HG02938 (cell line): ENCODE measurements around the gene FMR1NB.

ENCODE experiments used
- ATAC-seq: cut with Tn5 transposase; IDR thresholded peaks from one replicate; pipeline ENCODE4 v1.9.1; 2021; ENCODE audit warnings: mild to moderate bottlenecking, moderate library complexity; ENCODE audit not compliant: unreplicated experiment

Gene FMR1NB, protein sequence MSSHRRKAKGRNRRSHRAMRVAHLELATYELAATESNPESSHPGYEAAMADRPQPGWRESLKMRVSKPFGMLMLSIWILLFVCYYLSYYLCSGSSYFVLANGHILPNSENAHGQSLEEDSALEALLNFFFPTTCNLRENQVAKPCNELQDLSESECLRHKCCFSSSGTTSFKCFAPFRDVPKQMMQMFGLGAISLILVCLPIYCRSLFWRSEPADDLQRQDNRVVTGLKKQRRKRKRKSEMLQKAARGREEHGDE

GRCh38 chrX:147981038-147981752 lies at the start of gene FMR1NB:
TSS of gene FMR1NB (plus strand) at chrX:147981337. CDS start at chrX:147981403, 66 bp downstream.
- no peak for ATAC-seq

DNA sequence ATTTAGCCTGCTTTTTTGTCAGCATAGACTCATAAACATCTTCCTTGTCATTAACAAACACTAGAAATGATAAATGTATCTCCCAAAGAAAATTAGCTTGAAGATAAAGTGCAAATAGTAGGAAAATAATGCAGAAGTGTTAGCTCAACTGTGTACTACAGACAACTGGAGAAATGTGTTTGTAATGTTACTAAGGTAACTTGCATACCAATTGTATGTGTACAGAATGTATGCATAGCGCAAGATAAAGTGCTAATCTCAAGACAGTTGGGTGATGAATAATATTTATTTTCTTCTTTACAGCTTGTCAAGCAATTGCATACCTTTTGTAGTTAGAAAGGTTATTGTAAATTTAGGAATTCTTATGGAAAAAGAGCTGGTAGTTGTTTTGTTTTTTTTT lies 47.3 kb upstream of the FMR1NB start:
- no peak for ATAC-seq

DNA sequence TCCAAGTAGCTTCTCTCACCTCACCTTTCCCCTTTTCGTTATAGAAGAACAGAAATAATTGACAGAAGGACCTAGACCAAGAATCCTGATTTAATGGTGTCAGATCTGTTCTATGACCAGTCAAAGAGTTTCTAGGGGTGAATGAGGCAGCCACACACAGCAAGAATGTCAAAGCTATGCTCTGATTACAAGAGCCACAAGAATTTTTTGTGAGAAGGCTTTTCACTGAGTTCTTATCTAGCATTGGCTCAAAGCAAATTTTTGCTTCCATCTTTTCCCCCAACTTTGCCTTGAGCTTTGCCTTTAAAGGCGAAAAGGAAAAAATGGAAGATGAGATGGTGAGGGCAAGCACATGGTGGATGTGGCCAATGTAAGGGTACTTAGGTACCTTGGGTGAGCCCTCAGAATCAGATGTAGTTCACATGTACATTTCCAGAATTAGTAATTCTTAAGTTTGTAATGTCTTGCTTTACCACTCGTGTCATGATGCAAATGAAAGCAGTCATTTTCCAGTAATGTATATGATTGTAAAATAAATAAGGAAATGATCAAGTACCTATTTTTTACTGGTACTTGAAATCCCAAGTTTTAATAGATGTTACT lies 45.9 kb upstream of the FMR1NB start:
- ATAC-seq = no peak

- no peak for ATAC-seq
Observed at GRCh38 chrX:147945286-147945685, 35.9 kb upstream of the FMR1NB start.

- no peak for ATAC-seq
Observed at GRCh38 chrX:147948531-147948930, 32.6 kb upstream of the FMR1NB start.

DNA sequence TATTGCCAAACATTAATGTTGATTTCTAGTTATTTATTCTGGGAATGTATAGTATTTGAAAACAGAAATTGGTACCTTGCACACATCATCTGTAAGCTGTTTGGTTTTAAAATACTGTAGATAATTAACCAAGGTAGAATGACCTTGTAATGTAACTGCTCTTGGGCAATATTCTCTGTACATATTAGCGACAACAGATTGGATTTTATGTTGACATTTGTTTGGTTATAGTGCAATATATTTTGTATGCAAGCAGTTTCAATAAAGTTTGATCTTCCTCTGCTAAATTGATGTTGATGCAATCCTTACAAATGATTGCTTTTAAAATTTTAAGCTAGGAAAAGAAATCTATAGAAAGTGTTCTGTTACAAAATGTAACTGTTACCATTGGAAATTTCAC lies 30.8 kb upstream of the FMR1NB start:
- ATAC-seq = no peak

DNA sequence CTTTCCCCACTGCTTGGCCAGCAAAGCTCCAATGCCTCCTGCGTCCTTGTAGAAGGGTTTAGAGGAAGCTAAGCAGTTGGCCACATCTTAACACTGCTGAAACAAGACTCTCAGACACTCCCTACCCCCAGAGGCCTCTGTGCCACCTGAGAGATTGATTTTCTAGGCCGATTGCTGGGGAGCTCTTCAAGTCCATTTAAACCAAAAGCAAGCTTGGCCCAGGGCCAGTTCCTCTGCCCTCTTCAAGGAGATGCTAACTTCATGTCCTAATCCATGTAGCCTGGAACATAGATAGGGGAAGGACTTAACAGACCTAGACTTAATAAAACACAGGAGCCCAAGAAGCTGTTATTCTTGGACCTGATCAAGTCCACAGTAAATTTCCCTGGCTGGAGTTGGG lies 27.2 kb upstream of the FMR1NB start:
- no peak for ATAC-seq

DNA sequence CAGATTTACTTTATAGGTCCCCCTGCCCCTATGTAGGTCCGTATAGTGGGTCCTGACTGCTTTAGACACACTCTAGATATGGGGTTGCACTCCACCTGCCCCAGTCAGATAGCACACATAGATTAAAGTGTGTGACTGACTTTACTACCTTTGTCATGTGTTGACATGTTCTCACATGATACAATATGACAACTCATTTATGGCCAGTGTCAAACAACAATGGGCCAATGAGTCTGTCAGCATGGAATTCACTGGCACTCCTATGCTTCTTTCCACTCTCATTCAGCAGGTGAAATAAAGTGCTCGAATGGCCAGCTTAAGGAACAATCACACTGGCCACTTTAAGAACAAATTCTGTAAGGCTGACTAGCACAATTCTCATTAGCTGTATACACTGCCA lies 23.8 kb upstream of the FMR1NB start:
- ATAC-seq = no peak

- no peak for ATAC-seq
Observed at GRCh38 chrX:147958291-147958690, 22.8 kb upstream of the FMR1NB start.

GRCh38 chrX:147960722-147961121 lies 20.4 kb upstream of the FMR1NB start:
- no peak for ATAC-seq

- ATAC-seq = no peak
Observed at GRCh38 chrX:147962476-147962875, 18.7 kb upstream of the FMR1NB start.

- ATAC-seq = no peak
Observed at GRCh38 chrX:147978931-147979330, 2.2 kb upstream of the FMR1NB start.

DNA sequence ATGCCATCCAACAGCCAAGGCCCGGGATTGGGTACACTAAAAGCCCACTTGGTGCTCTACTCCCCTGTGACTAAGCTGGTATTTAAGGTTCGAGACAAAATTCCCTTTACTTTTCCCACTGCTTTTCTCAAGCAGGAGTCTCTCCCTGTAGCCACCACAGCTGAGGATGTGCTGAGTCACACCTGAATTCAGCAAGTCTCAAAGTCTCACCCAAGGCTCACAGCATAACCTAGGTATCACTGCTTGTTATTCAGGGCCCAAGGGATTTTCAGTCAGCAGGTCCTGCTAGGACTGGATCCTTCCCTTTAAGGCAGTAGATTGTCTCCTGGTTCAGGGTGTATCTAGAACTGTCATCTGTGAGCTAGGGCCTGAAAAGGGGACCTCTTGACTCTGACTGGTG lies 39.2 kb downstream of the FMR1NB start:
- ATAC-seq = no peak

- peak; percentile 92 for ATAC-seq
Observed at GRCh38 chrX:148024425-148025148, 43.5 kb downstream of the FMR1NB start.

DNA sequence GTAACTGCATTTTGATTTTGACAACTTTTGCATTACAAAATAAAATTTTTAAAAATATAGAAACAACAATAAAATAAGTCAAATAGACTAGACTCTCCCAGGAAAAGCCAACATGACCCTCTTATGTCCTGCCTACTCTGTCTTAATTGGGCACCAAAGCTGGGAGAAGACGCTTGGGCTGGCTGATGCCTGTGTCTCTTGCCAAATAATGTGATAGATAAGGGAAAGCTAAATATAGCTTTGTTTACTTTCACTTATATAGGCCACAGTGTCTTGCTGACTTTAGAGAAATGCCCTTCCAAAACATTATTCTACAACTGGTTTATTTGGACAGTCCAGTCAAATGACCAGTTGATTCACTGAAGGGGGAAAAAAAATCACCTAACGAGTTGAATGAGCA lies 54.2 kb downstream of the FMR1NB start:
- ATAC-seq = no peak

DNA sequence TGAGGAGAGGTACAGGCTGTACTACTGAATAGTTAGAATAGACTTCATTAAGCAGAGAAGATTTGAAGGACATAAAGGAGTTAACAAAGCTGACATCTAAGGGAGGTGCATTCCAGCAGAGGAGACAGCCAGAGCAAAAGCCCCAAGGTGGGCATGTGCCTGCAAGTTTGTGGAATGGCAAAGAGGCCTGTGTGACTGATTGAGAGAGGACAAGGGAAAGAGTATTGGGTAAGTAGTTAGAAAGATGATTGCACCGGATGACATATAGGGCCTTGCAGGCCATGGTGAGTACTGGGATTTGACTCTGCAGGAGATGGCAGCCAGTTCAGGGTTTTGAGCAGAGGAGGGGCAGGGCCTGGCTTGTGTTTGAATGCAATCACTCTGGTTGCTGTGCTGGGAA lies 55.9 kb downstream of the FMR1NB start:
- ATAC-seq = no peak

- ATAC-seq = no peak
Observed at GRCh38 chrX:148043271-148043855, 62.2 kb downstream of the FMR1NB start.

DNA sequence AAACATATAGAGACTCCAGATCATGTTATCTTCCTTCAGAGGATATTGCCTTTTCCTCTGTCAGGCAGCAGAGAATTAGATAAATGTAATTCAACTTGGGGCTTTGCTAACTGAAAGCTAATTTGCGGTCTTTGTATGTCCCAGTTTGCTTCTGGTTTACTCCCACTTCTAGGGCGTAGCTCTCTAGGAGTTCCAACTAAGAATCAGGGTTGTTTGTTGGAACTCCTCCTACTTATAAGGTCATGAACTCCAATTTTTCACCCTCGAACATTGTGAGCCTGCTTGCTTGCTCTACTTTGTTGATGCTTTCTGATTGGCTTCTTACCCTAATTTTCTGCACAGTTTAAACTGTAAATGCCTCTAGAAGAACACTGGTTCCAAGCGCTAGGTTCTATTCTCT lies 66.1 kb downstream of the FMR1NB start:
- no peak for ATAC-seq

GRCh38 chrX:148049441-148049840 lies 68.3 kb downstream of the FMR1NB start:
- no peak for ATAC-seq

DNA sequence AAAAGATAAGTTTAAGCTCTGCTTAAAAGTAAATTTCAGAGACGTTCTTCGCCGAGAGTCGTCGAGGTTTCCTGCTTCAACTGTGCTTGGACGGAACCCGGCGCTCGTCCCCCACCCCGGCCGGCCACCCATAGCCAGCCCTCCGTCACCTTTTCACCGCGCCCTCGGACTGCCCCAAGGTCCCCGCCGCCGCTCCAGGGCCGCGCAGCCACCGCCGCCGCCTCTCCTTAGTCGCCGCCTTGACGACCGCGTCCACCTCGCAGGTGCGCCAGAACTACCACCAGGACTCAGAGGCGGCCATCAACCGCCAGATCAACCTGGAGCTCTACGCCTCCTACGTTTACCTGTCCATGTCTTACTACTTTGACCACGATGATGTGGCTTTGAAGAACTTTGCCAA lies 70.8 kb downstream of the FMR1NB start:
- no peak for ATAC-seq

DNA sequence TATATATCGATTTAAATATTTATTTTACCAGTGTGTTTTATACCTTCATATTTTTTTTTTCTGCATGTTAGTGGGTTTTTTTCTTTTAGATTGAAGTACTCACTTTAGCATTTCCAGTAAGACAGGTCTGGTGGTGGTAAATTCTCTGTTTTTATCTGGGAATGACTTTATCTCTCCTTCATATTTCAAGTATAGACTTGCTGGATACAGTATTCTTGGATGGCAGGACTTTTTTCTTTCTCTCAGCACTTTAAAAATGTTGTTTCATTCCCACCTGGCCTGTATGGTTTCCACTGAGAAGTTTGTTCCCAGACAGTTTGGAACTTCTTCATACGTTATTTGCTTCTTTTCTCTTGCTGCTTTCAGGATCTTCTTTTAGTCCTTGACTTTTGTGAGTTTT lies 86.1 kb downstream of the FMR1NB start:
- no peak for ATAC-seq
